Measurements from ENCODE around the gene RMC1.

DNA sequence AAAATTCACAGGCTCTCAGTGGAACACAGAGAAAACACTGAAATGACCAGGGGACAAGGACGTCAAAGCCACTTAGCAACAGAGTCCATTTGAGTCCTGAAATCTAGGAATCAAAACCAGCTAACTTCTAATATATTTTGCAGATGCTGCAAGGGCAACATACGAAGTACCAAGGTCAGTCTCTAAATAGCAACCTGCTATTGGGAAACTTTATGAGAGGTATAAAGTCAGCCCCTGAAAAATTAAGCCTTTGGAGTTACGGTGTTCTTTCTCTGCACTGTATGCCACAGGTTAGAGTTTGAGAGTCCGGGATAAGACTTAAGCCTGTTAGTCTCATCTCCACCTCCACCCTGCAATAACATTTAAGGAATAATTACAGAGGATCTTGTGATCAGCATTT, 69.7 kb downstream of the RMC1 start:
- TF ChIP-seq, protein P1, sequence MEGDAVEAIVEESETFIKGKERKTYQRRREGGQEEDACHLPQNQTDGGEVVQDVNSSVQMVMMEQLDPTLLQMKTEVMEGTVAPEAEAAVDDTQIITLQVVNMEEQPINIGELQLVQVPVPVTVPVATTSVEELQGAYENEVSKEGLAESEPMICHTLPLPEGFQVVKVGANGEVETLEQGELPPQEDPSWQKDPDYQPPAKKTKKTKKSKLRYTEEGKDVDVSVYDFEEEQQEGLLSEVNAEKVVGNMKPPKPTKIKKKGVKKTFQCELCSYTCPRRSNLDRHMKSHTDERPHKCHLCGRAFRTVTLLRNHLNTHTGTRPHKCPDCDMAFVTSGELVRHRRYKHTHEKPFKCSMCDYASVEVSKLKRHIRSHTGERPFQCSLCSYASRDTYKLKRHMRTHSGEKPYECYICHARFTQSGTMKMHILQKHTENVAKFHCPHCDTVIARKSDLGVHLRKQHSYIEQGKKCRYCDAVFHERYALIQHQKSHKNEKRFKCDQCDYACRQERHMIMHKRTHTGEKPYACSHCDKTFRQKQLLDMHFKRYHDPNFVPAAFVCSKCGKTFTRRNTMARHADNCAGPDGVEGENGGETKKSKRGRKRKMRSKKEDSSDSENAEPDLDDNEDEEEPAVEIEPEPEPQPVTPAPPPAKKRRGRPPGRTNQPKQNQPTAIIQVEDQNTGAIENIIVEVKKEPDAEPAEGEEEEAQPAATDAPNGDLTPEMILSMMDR (IDR thresholded peaks at IDR 0.05), result no peak
- TF ChIP-seq POLR2A (IDR thresholded peaks at IDR 0.05), result no peak
